ENCODE measurements around the gene ITGB5. TPM values are rescaled to one million over a fixed set of nuclear protein-coding genes. Genes with fewer than 3 reads are reported as not detected.

The ITGB5 gene
- total and polyA plus RNA-seq, 2 donors (not counting 1 experiment from before 2014, with no cell fraction given): 99.7 to 196 TPM

- no peak for DNase-seq (ENCODE audit: low read depth in 2 of 2)
- H3K27ac ChIP-seq (ENCODE audit: insufficient read depth, low read length): no peak overlapping the region
- no peak overlapping the region for H3K9ac ChIP-seq (ENCODE audit: insufficient read depth, low read length)
- no peaks in the 10 kb centered on the region for H3K9me3 ChIP-seq (ENCODE audit: control insufficient read depth, insufficient read depth, low read depth, low read length)
- H3K4me3 ChIP-seq (replicated peaks in 1 of 4; ENCODE audit: control extremely low read depth in 1 of 4, insufficient read depth in 1 of 4, low read depth in 3 of 4, low read length in 4 of 4): no peak overlapping the region
- no peaks in the 10 kb centered on the region for H3K27me3 ChIP-seq (ENCODE audit: control insufficient read depth, insufficient read depth, low read length)
- no peak for TF ChIP-seq EZH2 (IDR thresholded peaks at IDR 0.05; ENCODE audit: low read length, missing control alignments)
- no peak for TF ChIP-seq CTCF (conservative IDR thresholded peaks at IDR 0.05 in 1 of 2, IDR thresholded peaks at IDR 0.05 in 1 of 2; ENCODE audit: low read depth in 1 of 2, low read length in 2 of 2)
- H4K20me1 ChIP-seq (ENCODE audit: control insufficient read depth, extremely low read depth, insufficient read depth, low read length): no peaks in the 10 kb centered on the region
- no peaks in the 10 kb centered on the region for H3K36me3 ChIP-seq (ENCODE audit: control insufficient read depth, insufficient read depth, low read length)
- peaks cover 44% of the 10 kb centered on the region for H3K4me1 ChIP-seq (ENCODE audit: control insufficient read depth, extremely low read depth, insufficient read depth, low read length)
- no peak overlapping the region for H3K4me2 ChIP-seq (ENCODE audit: extremely low read depth, insufficient read depth, low read length)
- no peaks in the 10 kb centered on the region for H3K79me2 ChIP-seq (ENCODE audit: control insufficient read depth, insufficient read depth, low read length)
- H2AFZ ChIP-seq (ENCODE audit: low read length): no peak overlapping the region
Measured at GRCh38 chr3:124836448-124836847, 50.7 kb downstream of the ITGB5 start.

GRCh38 chr3:124834723-124835718 lies 52.1 kb downstream of the ITGB5 start:
- Histone ChIP-seq H3K9ac (ENCODE audit: insufficient read depth, low read length) (peak overlapping the region; percentile 43), H2AFZ (ENCODE audit: low read length) (no peak overlapping the region), H3K27me3 (ENCODE audit: control insufficient read depth, insufficient read depth, low read length) (no peaks in the 10 kb centered on the region), H3K27ac (ENCODE audit: insufficient read depth, low read length) (peak overlapping the region; percentile 80), H4K20me1 (ENCODE audit: control insufficient read depth, extremely low read depth, insufficient read depth, low read length) (no peaks in the 10 kb centered on the region), H3K4me3 (replicated peaks in 1 of 4; ENCODE audit: control extremely low read depth in 1 of 4, insufficient read depth in 1 of 4, low read depth in 3 of 4, low read length in 4 of 4) (no peak overlapping the region), H3K79me2 (ENCODE audit: control insufficient read depth, insufficient read depth, low read length) (no peaks in the 10 kb centered on the region), H3K36me3 (ENCODE audit: control insufficient read depth, insufficient read depth, low read length) (no peaks in the 10 kb centered on the region), H3K9me3 (ENCODE audit: control insufficient read depth, insufficient read depth, low read depth, low read length) (no peaks in the 10 kb centered on the region), H3K4me1 (ENCODE audit: control insufficient read depth, extremely low read depth, insufficient read depth, low read length) (peaks cover 43% of the 10 kb centered on the region), H3K4me2 (ENCODE audit: extremely low read depth, insufficient read depth, low read length) (peak overlapping the region; percentile 53)
- DNase-seq (ENCODE audit: low read depth in 2 of 2): peak; percentile 84 to 91
- TF ChIP-seq CTCF (conservative IDR thresholded peaks at IDR 0.05 in 1 of 2, IDR thresholded peaks at IDR 0.05 in 1 of 2; ENCODE audit: low read depth in 1 of 2, low read length in 2 of 2): no peak
- no peak for TF ChIP-seq EZH2 (IDR thresholded peaks at IDR 0.05; ENCODE audit: low read length, missing control alignments)

- no peak overlapping the region for H3K4me2 ChIP-seq (ENCODE audit: extremely low read depth, insufficient read depth, low read length)
- no peaks in the 10 kb centered on the region for H3K36me3 ChIP-seq (ENCODE audit: control insufficient read depth, insufficient read depth, low read length)
- H3K9me3 ChIP-seq (ENCODE audit: control insufficient read depth, insufficient read depth, low read depth, low read length): no peaks in the 10 kb centered on the region
- H3K27me3 ChIP-seq (ENCODE audit: control insufficient read depth, insufficient read depth, low read length): no peaks in the 10 kb centered on the region
- peak overlapping the region; percentile 84 for H3K27ac ChIP-seq (ENCODE audit: insufficient read depth, low read length)
- peak overlapping the region; percentile 8 for H3K9ac ChIP-seq (ENCODE audit: insufficient read depth, low read length)
- no peaks in the 10 kb centered on the region for H3K79me2 ChIP-seq (ENCODE audit: control insufficient read depth, insufficient read depth, low read length)
- H4K20me1 ChIP-seq (ENCODE audit: control insufficient read depth, extremely low read depth, insufficient read depth, low read length): no peaks in the 10 kb centered on the region
- H3K4me3 ChIP-seq (replicated peaks in 1 of 4; ENCODE audit: control extremely low read depth in 1 of 4, insufficient read depth in 1 of 4, low read depth in 3 of 4, low read length in 4 of 4): no peak overlapping the region
- peak in 1 of 2 donors; percentile 54 for DNase-seq (ENCODE audit: low read depth in 2 of 2)
- peaks cover 50% of the 10 kb centered on the region for H3K4me1 ChIP-seq (ENCODE audit: control insufficient read depth, extremely low read depth, insufficient read depth, low read length)
- H2AFZ ChIP-seq (ENCODE audit: low read length): no peak overlapping the region
- TF ChIP-seq CTCF (conservative IDR thresholded peaks at IDR 0.05 in 1 of 2, IDR thresholded peaks at IDR 0.05 in 1 of 2; ENCODE audit: low read depth in 1 of 2, low read length in 2 of 2): no peak
- TF ChIP-seq EZH2 (IDR thresholded peaks at IDR 0.05; ENCODE audit: low read length, missing control alignments): no peak
Measured at GRCh38 chr3:124833710-124834332, 53.3 kb downstream of the ITGB5 start.

Measured in fibroblast of lung (primary cell).